ENCODE measurements around the gene RIMKLA.
A peak's percentile ranks its signal among the peaks of the same experiment; 100 is the strongest.

Gene RIMKLA

GRCh38 chr1:42423681-42424080 is 43.1 kb downstream of the RIMKLA start:
- DNase-seq (ENCODE audit: extremely low spot score, insufficient read length, low read depth) (no peak), FAIRE-seq (no peak)

GRCh38 chr1:42424201-42424600 is 43.6 kb downstream of the RIMKLA start:
- DNase-seq (ENCODE audit: extremely low spot score, insufficient read length, low read depth) (no peak), FAIRE-seq (no peak)

- no peak for FAIRE-seq
- no peak for DNase-seq (ENCODE audit: extremely low spot score, insufficient read length, low read depth)
Observed at GRCh38 chr1:42427240-42427639, 46.6 kb downstream of the RIMKLA start.

GRCh38 chr1:42429603-42430002 is 49.0 kb downstream of the RIMKLA start:
- FAIRE-seq (no peak), DNase-seq (ENCODE audit: extremely low spot score, insufficient read length, low read depth) (no peak)

GRCh38 chr1:42430286-42431135 is 49.9 kb downstream of the RIMKLA start:
- DNase-seq (ENCODE audit: extremely low spot score, insufficient read length, low read depth) = no peak
- FAIRE-seq = no peak

GRCh38 chr1:42431514-42431913 is 50.9 kb downstream of the RIMKLA start:
- no peak for FAIRE-seq

GRCh38 chr1:42432714-42433113 is 52.1 kb downstream of the RIMKLA start:
- FAIRE-seq = no peak

More at GRCh38 chr1:42431514-42431913, 50.9 kb downstream of the RIMKLA start:
- no peak for DNase-seq (ENCODE audit: extremely low spot score, insufficient read length, low read depth)

GRCh38 chr1:42433369-42433768 is 52.8 kb downstream of the RIMKLA start:
- FAIRE-seq = no peak
- DNase-seq (ENCODE audit: extremely low spot score, insufficient read length, low read depth) = no peak

More at GRCh38 chr1:42432714-42433113, 52.1 kb downstream of the RIMKLA start:
- DNase-seq (ENCODE audit: extremely low spot score, insufficient read length, low read depth) = no peak

GRCh38 chr1:42434340-42434739 is 53.7 kb downstream of the RIMKLA start:
- FAIRE-seq (no peak), DNase-seq (ENCODE audit: extremely low spot score, insufficient read length, low read depth) (no peak)

GRCh38 chr1:42439940-42440339 is 59.3 kb downstream of the RIMKLA start:
- no peak for DNase-seq (ENCODE audit: extremely low spot score, insufficient read length, low read depth)
- FAIRE-seq = no peak

GRCh38 chr1:42442662-42443061 is 62.1 kb downstream of the RIMKLA start:
- FAIRE-seq = no peak
- DNase-seq (ENCODE audit: extremely low spot score, insufficient read length, low read depth) = no peak

- DNase-seq (ENCODE audit: extremely low spot score, insufficient read length, low read depth) (no peak), FAIRE-seq (no peak)
Observed at GRCh38 chr1:42449256-42449655, 68.7 kb downstream of the RIMKLA start.

GRCh38 chr1:42450061-42450460 is 69.5 kb downstream of the RIMKLA start:
- DNase-seq (ENCODE audit: extremely low spot score, insufficient read length, low read depth) = no peak
- no peak for FAIRE-seq

- FAIRE-seq = no peak
- DNase-seq (ENCODE audit: extremely low spot score, insufficient read length, low read depth) = no peak
Observed at GRCh38 chr1:42453386-42453785, 72.8 kb downstream of the RIMKLA start.

GRCh38 chr1:42454403-42454802 is 73.8 kb downstream of the RIMKLA start:
- DNase-seq (ENCODE audit: extremely low spot score, insufficient read length, low read depth) = no peak
- no peak for FAIRE-seq

GRCh38 chr1:42456010-42456753 is 75.6 kb downstream of the RIMKLA start, which contains the start of the genes PPCS and ZMYND12:
Gene PPCS, plus strand, starts transcription at chr1:42456543. Its CDS starts 23 bp downstream, at chr1:42456566.
Gene ZMYND12, minus strand, starts transcription at chr1:42456022. Its CDS starts 25 bp downstream, at chr1:42455997.
- DNase-seq (ENCODE audit: extremely low spot score, insufficient read length, low read depth) (peak; percentile 77), FAIRE-seq (peak; percentile 94)

- DNase-seq (ENCODE audit: extremely low spot score, insufficient read length, low read depth) = peak; percentile 53
- FAIRE-seq = peak; percentile 70
Observed at GRCh38 chr1:42456754-42457089, 76.1 kb downstream of the RIMKLA start.

GRCh38 chr1:42461196-42461595 is 80.6 kb downstream of the RIMKLA start:
- FAIRE-seq (no peak), DNase-seq (ENCODE audit: extremely low spot score, insufficient read length, low read depth) (no peak)

- DNase-seq (ENCODE audit: extremely low spot score, insufficient read length, low read depth) (peak; percentile 92), FAIRE-seq (peak; percentile 99)
Observed at GRCh38 chr1:42462828-42463763, 82.5 kb downstream of the RIMKLA start, which contains the start of gene CCDC30. Gene CCDC30, plus strand, starts transcription at chr1:42463286. Its CDS starts 17,266 bp downstream, at chr1:42480552.

- DNase-seq (ENCODE audit: extremely low spot score, insufficient read length, low read depth) (no peak), FAIRE-seq (no peak)
Observed at GRCh38 chr1:42463921-42464320, 83.3 kb downstream of the RIMKLA start.

Measured in GM18507 (cell line).